NB4 (cell line): ENCODE data around the gene EBF4.

ENCODE experiments used
- MYC ChIP-seq: IDR thresholded peaks from 2 replicates; pipeline ENCODE4 v1.6.1; 2011; ENCODE audit warnings: low read depth, low read length
- POLR2A ChIP-seq: IDR thresholded peaks from 2 replicates; pipeline ENCODE4 v1.6.1; 2011; ENCODE audit warnings: mild to moderate bottlenecking; ENCODE audit not compliant: insufficient read length; ENCODE audit errors: extremely low read depth

DNA sequence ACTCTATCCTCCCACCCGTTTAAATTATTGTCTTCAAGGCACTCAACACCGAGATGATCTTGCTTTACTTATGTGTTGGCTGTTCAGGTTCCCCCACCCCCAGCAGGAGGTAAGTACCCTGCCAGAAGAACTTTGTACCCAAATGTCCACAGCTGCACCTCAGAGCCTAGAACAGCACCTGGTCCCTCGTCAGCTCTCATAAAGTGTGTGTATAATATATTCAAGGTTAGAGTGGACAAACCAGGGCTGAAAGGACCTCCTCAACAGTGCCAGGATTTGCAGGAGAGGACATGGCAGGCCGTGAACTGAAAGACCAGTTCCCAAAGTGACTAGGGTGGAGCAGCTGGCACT lies 113.7 kb downstream of the EBF4 start:
- TF ChIP-seq POLR2A: no peak
- no peak for TF ChIP-seq MYC
